ENCODE results near the gene NCKAP5. TPM values are rescaled to one million over a fixed set of nuclear protein-coding genes. Genes with fewer than 3 reads are reported as not detected.
"Not testable (repeated sequence)": the region's sequence is repeated elsewhere in the genome, so short reads cannot be mapped to it uniquely, and the experiment has no call there.

Gene NCKAP5
- total RNA-seq, 1 experiment from 2014 or later = 8.5 TPM

- DNase-seq (ENCODE audit: low read depth, low spot score) = peak; percentile 44
- in situ Hi-C loops (cut with HindIII; ENCODE audit: low pct_unique_long_range_greater_than_20kb, low sequenced_read_pairs) = no loop called here
Measured at GRCh38 chr2:133489146-133489545, 79.1 kb downstream of the NCKAP5 start.

GRCh38 chr2:133486771-133487191 is 81.5 kb downstream of the NCKAP5 start:
- DNase-seq (ENCODE audit: low read depth, low spot score) = no peak
- in situ Hi-C loops (cut with HindIII; ENCODE audit: low pct_unique_long_range_greater_than_20kb, low sequenced_read_pairs) = no loop called here

- no peak for DNase-seq (ENCODE audit: low read depth, low spot score)
- in situ Hi-C loops (cut with HindIII; ENCODE audit: low pct_unique_long_range_greater_than_20kb, low sequenced_read_pairs) = no loop called here
Measured at GRCh38 chr2:133485868-133486267, 82.4 kb downstream of the NCKAP5 start.

- in situ Hi-C loops (cut with HindIII; ENCODE audit: low pct_unique_long_range_greater_than_20kb, low sequenced_read_pairs) = no loop called here
- no peak for DNase-seq (ENCODE audit: low read depth, low spot score)
Measured at GRCh38 chr2:133484784-133485183, 83.5 kb downstream of the NCKAP5 start.

GRCh38 chr2:133484106-133484505 is 84.2 kb downstream of the NCKAP5 start:
- in situ Hi-C loops (cut with HindIII; ENCODE audit: low pct_unique_long_range_greater_than_20kb, low sequenced_read_pairs) = no loop called here
- DNase-seq (ENCODE audit: low read depth, low spot score) = no peak

GRCh38 chr2:133483181-133483580 is 85.1 kb downstream of the NCKAP5 start:
- in situ Hi-C loops (cut with HindIII; ENCODE audit: low pct_unique_long_range_greater_than_20kb, low sequenced_read_pairs) = no loop called here
- DNase-seq (ENCODE audit: low read depth, low spot score) = no peak

GRCh38 chr2:133480707-133481429 is 87.4 kb downstream of the NCKAP5 start:
- DNase-seq (ENCODE audit: low read depth, low spot score) = no peak
- in situ Hi-C loops (cut with HindIII; ENCODE audit: low pct_unique_long_range_greater_than_20kb, low sequenced_read_pairs) = no loop called here

GRCh38 chr2:133477616-133477990 is 90.7 kb downstream of the NCKAP5 start:
- no peak for DNase-seq (ENCODE audit: low read depth, low spot score)
- in situ Hi-C loops (cut with HindIII; ENCODE audit: low pct_unique_long_range_greater_than_20kb, low sequenced_read_pairs) = no loop called here

GRCh38 chr2:133476931-133477615 is 91.2 kb downstream of the NCKAP5 start:
- in situ Hi-C loops (cut with HindIII; ENCODE audit: low pct_unique_long_range_greater_than_20kb, low sequenced_read_pairs) = no loop called here
- no peak for DNase-seq (ENCODE audit: low read depth, low spot score)

- DNase-seq (ENCODE audit: low read depth, low spot score) = no peak
- in situ Hi-C loops (cut with HindIII; ENCODE audit: low pct_unique_long_range_greater_than_20kb, low sequenced_read_pairs) = no loop called here
Measured at GRCh38 chr2:133476286-133476685, 92.0 kb downstream of the NCKAP5 start.

GRCh38 chr2:133475610-133476009 is 92.7 kb downstream of the NCKAP5 start:
- no peak for DNase-seq (ENCODE audit: low read depth, low spot score)
- in situ Hi-C loops (cut with HindIII; ENCODE audit: low pct_unique_long_range_greater_than_20kb, low sequenced_read_pairs) = no loop called here

- DNase-seq (ENCODE audit: low read depth, low spot score); in situ Hi-C loops (cut with HindIII; ENCODE audit: low pct_unique_long_range_greater_than_20kb, low sequenced_read_pairs): not testable (repeated sequence)
Measured at GRCh38 chr2:133470446-133470845, 97.8 kb downstream of the NCKAP5 start.

- no peak for DNase-seq (ENCODE audit: low read depth, low spot score)
- in situ Hi-C loops (cut with HindIII; ENCODE audit: low pct_unique_long_range_greater_than_20kb, low sequenced_read_pairs) = no loop called here
Measured at GRCh38 chr2:133462811-133463210, 105.5 kb downstream of the NCKAP5 start.

- in situ Hi-C loops (cut with HindIII; ENCODE audit: low pct_unique_long_range_greater_than_20kb, low sequenced_read_pairs) = no loop called here
- no peak for DNase-seq (ENCODE audit: low read depth, low spot score)
Measured at GRCh38 chr2:133461484-133461883, 106.8 kb downstream of the NCKAP5 start.

- in situ Hi-C loops (cut with HindIII; ENCODE audit: low pct_unique_long_range_greater_than_20kb, low sequenced_read_pairs) = no loop called here
- no peak for DNase-seq (ENCODE audit: low read depth, low spot score)
Measured at GRCh38 chr2:133459590-133459989, 108.7 kb downstream of the NCKAP5 start.

GRCh38 chr2:133458280-133458679 is 110.0 kb downstream of the NCKAP5 start:
- DNase-seq (ENCODE audit: low read depth, low spot score) = no peak
- in situ Hi-C loops (cut with HindIII; ENCODE audit: low pct_unique_long_range_greater_than_20kb, low sequenced_read_pairs) = no loop called here

- in situ Hi-C loops (cut with HindIII; ENCODE audit: low pct_unique_long_range_greater_than_20kb, low sequenced_read_pairs) = no loop called here
- DNase-seq (ENCODE audit: low read depth, low spot score) = no peak
Measured at GRCh38 chr2:133457861-133458260, 110.4 kb downstream of the NCKAP5 start.

- in situ Hi-C loops (cut with HindIII; ENCODE audit: low pct_unique_long_range_greater_than_20kb, low sequenced_read_pairs) = no loop called here
- DNase-seq (ENCODE audit: low read depth, low spot score) = no peak
Measured at GRCh38 chr2:133456971-133457370, 111.3 kb downstream of the NCKAP5 start.

GRCh38 chr2:133456156-133456555 is 112.1 kb downstream of the NCKAP5 start:
- in situ Hi-C loops (cut with HindIII; ENCODE audit: low pct_unique_long_range_greater_than_20kb, low sequenced_read_pairs) = no loop called here
- no peak for DNase-seq (ENCODE audit: low read depth, low spot score)
